ENCODE data around the gene DDX55. TPM values are rescaled to one million over a fixed set of nuclear protein-coding genes. Genes with fewer than 3 reads are reported as not detected.

Gene DDX55
- total and polyA plus RNA-seq, 2 of the 13 experiments (the other 11 are each of a cell fraction or from before 2014, with no cell fraction given), result 22.2 to 37.0 TPM

DNA sequence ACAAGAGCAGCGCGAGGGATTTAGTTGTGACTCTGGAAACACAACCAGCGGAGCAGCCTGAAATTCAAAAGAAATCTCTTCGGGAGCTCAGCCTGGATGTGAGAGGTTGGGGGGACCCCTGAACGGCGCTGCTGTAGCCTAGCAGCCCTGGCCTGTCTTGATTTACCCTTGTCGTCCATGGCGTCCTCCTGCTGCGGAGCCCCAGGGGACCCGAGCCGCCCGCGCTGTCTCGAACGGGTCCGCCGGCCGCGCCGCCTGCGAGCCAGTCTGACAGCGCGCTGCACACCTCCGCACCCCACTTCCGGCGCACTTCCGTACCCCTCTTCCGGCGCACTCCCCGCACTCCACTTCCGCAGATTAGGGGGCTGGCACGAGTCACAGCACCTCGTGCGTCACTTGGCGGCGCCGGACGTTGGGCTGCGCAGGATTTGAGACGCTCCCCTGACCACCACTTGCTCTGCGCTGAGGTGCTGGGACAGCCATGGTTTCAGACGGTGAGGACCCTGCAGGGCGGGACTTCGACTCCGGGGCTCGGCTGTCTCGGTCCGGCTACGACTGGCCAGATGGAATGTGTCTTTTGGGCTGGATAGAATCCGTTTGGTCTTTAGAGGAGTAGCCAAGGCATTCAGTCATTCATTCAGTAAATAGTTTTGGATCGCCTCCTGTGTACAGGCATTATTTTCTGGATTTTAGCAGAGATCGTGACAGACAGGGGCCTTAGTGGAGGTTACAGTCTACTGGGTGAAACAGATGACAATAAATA lies 31.7 kb downstream of the DDX55 start, which contains the start of the genes EIF2B1 and GTF2H3 (continued):
- TF ChIP-seq, protein P1, sequence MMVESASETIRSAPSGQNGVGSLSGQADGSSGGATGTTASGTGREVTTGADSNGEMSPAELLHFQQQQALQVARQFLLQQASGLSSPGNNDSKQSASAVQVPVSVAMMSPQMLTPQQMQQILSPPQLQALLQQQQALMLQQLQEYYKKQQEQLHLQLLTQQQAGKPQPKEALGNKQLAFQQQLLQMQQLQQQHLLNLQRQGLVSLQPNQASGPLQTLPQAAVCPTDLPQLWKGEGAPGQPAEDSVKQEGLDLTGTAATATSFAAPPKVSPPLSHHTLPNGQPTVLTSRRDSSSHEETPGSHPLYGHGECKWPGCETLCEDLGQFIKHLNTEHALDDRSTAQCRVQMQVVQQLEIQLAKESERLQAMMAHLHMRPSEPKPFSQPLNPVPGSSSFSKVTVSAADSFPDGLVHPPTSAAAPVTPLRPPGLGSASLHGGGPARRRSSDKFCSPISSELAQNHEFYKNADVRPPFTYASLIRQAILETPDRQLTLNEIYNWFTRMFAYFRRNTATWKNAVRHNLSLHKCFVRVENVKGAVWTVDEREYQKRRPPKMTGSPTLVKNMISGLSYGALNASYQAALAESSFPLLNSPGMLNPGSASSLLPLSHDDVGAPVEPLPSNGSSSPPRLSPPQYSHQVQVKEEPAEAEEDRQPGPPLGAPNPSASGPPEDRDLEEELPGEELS (CRISPR knock-in tag; IDR thresholded peaks at IDR 0.05), result peak; percentile 78; the same call in 1 of the 2 replicates
- no peak for TF ChIP-seq ISX (CRISPR knock-in tag; conservative IDR thresholded peaks at IDR 0.05)
- TF ChIP-seq, protein P2, sequence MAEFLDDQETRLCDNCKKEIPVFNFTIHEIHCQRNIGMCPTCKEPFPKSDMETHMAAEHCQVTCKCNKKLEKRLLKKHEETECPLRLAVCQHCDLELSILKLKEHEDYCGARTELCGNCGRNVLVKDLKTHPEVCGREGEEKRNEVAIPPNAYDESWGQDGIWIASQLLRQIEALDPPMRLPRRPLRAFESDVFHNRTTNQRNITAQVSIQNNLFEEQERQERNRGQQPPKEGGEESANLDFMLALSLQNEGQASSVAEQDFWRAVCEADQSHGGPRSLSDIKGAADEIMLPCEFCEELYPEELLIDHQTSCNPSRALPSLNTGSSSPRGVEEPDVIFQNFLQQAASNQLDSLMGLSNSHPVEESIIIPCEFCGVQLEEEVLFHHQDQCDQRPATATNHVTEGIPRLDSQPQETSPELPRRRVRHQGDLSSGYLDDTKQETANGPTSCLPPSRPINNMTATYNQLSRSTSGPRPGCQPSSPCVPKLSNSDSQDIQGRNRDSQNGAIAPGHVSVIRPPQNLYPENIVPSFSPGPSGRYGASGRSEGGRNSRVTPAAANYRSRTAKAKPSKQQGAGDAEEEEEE (CRISPR knock-in tag; IDR thresholded peaks at IDR 0.05; ENCODE audit: borderline replicate concordance), result peak; percentile 82; the same call in 1 of the 2 replicates
- TF ChIP-seq, protein P3, sequence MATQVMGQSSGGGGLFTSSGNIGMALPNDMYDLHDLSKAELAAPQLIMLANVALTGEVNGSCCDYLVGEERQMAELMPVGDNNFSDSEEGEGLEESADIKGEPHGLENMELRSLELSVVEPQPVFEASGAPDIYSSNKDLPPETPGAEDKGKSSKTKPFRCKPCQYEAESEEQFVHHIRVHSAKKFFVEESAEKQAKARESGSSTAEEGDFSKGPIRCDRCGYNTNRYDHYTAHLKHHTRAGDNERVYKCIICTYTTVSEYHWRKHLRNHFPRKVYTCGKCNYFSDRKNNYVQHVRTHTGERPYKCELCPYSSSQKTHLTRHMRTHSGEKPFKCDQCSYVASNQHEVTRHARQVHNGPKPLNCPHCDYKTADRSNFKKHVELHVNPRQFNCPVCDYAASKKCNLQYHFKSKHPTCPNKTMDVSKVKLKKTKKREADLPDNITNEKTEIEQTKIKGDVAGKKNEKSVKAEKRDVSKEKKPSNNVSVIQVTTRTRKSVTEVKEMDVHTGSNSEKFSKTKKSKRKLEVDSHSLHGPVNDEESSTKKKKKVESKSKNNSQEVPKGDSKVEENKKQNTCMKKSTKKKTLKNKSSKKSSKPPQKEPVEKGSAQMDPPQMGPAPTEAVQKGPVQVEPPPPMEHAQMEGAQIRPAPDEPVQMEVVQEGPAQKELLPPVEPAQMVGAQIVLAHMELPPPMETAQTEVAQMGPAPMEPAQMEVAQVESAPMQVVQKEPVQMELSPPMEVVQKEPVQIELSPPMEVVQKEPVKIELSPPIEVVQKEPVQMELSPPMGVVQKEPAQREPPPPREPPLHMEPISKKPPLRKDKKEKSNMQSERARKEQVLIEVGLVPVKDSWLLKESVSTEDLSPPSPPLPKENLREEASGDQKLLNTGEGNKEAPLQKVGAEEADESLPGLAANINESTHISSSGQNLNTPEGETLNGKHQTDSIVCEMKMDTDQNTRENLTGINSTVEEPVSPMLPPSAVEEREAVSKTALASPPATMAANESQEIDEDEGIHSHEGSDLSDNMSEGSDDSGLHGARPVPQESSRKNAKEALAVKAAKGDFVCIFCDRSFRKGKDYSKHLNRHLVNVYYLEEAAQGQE (IDR thresholded peaks at IDR 0.05; ENCODE audit: borderline replicate concordance in 1 of 2, low read depth in 1 of 2, low read length in 2 of 2), result peak in 1 of 2 experiments; percentile 43; a peak in 1 of 4 replicates
- TF ChIP-seq, protein P4, sequence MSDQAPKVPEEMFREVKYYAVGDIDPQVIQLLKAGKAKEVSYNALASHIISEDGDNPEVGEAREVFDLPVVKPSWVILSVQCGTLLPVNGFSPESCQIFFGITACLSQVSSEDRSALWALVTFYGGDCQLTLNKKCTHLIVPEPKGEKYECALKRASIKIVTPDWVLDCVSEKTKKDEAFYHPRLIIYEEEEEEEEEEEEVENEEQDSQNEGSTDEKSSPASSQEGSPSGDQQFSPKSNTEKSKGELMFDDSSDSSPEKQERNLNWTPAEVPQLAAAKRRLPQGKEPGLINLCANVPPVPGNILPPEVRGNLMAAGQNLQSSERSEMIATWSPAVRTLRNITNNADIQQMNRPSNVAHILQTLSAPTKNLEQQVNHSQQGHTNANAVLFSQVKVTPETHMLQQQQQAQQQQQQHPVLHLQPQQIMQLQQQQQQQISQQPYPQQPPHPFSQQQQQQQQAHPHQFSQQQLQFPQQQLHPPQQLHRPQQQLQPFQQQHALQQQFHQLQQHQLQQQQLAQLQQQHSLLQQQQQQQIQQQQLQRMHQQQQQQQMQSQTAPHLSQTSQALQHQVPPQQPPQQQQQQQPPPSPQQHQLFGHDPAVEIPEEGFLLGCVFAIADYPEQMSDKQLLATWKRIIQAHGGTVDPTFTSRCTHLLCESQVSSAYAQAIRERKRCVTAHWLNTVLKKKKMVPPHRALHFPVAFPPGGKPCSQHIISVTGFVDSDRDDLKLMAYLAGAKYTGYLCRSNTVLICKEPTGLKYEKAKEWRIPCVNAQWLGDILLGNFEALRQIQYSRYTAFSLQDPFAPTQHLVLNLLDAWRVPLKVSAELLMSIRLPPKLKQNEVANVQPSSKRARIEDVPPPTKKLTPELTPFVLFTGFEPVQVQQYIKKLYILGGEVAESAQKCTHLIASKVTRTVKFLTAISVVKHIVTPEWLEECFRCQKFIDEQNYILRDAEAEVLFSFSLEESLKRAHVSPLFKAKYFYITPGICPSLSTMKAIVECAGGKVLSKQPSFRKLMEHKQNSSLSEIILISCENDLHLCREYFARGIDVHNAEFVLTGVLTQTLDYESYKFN (CRISPR knock-in tag; conservative IDR thresholded peaks at IDR 0.05), result peak; percentile 62
- no peak for TF ChIP-seq HHEX (CRISPR knock-in tag; IDR thresholded peaks at IDR 0.05)
- TF ChIP-seq ZFP36L2 (CRISPR knock-in tag; IDR thresholded peaks at IDR 0.05), result no peak
- TF ChIP-seq EZH2 (conservative IDR thresholded peaks at IDR 0.05; ENCODE audit: low read depth, low read length), result no peak
- TF ChIP-seq, protein P5, sequence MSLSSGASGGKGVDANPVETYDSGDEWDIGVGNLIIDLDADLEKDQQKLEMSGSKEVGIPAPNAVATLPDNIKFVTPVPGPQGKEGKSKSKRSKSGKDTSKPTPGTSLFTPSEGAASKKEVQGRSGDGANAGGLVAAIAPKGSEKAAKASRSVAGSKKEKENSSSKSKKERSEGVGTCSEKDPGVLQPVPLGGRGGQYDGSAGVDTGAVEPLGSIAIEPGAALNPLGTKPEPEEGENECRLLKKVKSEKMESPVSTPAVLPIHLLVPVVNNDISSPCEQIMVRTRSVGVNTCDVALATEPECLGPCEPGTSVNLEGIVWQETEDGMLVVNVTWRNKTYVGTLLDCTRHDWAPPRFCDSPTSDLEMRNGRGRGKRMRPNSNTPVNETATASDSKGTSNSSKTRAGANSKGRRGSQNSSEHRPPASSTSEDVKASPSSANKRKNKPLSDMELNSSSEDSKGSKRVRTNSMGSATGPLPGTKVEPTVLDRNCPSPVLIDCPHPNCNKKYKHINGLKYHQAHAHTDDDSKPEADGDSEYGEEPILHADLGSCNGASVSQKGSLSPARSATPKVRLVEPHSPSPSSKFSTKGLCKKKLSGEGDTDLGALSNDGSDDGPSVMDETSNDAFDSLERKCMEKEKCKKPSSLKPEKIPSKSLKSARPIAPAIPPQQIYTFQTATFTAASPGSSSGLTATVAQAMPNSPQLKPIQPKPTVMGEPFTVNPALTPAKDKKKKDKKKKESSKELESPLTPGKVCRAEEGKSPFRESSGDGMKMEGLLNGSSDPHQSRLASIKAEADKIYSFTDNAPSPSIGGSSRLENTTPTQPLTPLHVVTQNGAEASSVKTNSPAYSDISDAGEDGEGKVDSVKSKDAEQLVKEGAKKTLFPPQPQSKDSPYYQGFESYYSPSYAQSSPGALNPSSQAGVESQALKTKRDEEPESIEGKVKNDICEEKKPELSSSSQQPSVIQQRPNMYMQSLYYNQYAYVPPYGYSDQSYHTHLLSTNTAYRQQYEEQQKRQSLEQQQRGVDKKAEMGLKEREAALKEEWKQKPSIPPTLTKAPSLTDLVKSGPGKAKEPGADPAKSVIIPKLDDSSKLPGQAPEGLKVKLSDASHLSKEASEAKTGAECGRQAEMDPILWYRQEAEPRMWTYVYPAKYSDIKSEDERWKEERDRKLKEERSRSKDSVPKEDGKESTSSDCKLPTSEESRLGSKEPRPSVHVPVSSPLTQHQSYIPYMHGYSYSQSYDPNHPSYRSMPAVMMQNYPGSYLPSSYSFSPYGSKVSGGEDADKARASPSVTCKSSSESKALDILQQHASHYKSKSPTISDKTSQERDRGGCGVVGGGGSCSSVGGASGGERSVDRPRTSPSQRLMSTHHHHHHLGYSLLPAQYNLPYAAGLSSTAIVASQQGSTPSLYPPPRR (CRISPR knock-in tag; IDR thresholded peaks at IDR 0.05; ENCODE audit: borderline replicate concordance), result peak; percentile 44; the same call in 1 of the 2 replicates
- TF ChIP-seq ZNF720 (CRISPR knock-in tag; IDR thresholded peaks at IDR 0.05), result no peak
- TF ChIP-seq TCF7L2 (IDR thresholded peaks at IDR 0.05; ENCODE audit: low read depth, low read length), result no peak

Measured in HepG2 (cell line).